IMR-90 (cell line): Measurements from ENCODE around the gene PAX2. TPM values are rescaled to one million over a fixed set of nuclear protein-coding genes. Genes with fewer than 3 reads are reported as not detected.

ENCODE experiments used
- ATAC-seq: fragments of 200-7000 bp; cut with Tn5 transposase; 2 replicates; pipeline ENCODE4 v1.9.1; 2020; ENCODE audit warnings: low read depth, mild to moderate bottlenecking, moderate library complexity
- BruUV-seq: library from RNA; stranded (reverse); fragments of 400-500 nt; replicated peaks from 2 replicates; lab custom pipeline; 2021; lab: Mats Ljungman, UMichigan
- CTCF ChIA-PET: fragments of 300-600 bp; formaldehyde crosslinking; extraction: SDS; loops from one replicate; lab custom pipeline; 2021; ENCODE audit warnings: antibody characterized with exemption; lab: Yijun Ruan, JAX
- POLR2A ChIA-PET: fragments of 300-600 bp; sonication (Branson Sonifier 250); formaldehyde crosslinking; loops from one replicate; lab custom pipeline; 2022; ENCODE audit warnings: antibody characterized with exemption; ENCODE audit not compliant: unreplicated experiment; lab: Charles Lee
- DNase-seq: peaks from one replicate; pipeline ENCODE4 v3.0.0; 2013
- H2AFZ ChIP-seq: replicated peaks from 2 replicates; pipeline ENCODE3; 2013; ENCODE audit warnings: low read length, mild to moderate bottlenecking; ENCODE audit not compliant: poor library complexity
- H2AK5ac ChIP-seq: 2 replicates; pipeline ENCODE4 v1.6.1; 2013; ENCODE audit warnings: low read depth, low read length, inconsistent platforms
- H2AK9ac ChIP-seq: replicated peaks from 2 replicates; pipeline ENCODE3; 2013; ENCODE audit warnings: mild to moderate bottlenecking, low read depth, low read length, moderate library complexity; ENCODE audit not compliant: poor library complexity
- H2BK120ac ChIP-seq: 2 replicates; pipeline ENCODE4 v1.6.1; 2013; ENCODE audit warnings: low read depth, low read length, inconsistent platforms
- H2BK15ac ChIP-seq: 3 replicates; pipeline ENCODE4 v1.6.1; 2013; ENCODE audit warnings: low read depth, low read length, inconsistent platforms
- H2BK20ac ChIP-seq: 2 replicates; pipeline ENCODE4 v1.6.1; 2013; ENCODE audit warnings: low read depth, mild to moderate bottlenecking, inconsistent platforms, low read length, moderate library complexity
- H2BK5ac ChIP-seq: 2 replicates; pipeline ENCODE4 v1.6.1; 2013; ENCODE audit warnings: mild to moderate bottlenecking, low read depth, low read length, inconsistent platforms; ENCODE audit not compliant: poor library complexity, severe bottlenecking
- H3K14ac ChIP-seq: replicated peaks from 2 replicates; pipeline ENCODE4 v1.6.1; 2013; ENCODE audit warnings: low read depth, low read length, inconsistent platforms
- H3K18ac ChIP-seq: 2 replicates; pipeline ENCODE4 v1.6.1; 2013; ENCODE audit warnings: low read depth, low read length, control low read depth
- H3K23ac ChIP-seq: 2 replicates; pipeline ENCODE4 v1.6.1; 2013; ENCODE audit warnings: low read depth, low read length, inconsistent platforms
- H3K27ac ChIP-seq: 2 replicates; pipeline ENCODE4 v1.5.1; 2013; ENCODE audit warnings: mild to moderate bottlenecking, control low read depth, low read length; ENCODE audit not compliant: insufficient read depth
- H3K27me3 ChIP-seq: 2 replicates; pipeline ENCODE4 v1.6.1; 2013; ENCODE audit warnings: low read length; ENCODE audit not compliant: control insufficient read depth, insufficient read depth
- H3K36me3 ChIP-seq: 2 replicates; pipeline ENCODE4 v1.6.1; 2013; ENCODE audit warnings: low read length, mixed read lengths; ENCODE audit not compliant: control insufficient read depth, insufficient read depth
- H3K4ac ChIP-seq: 2 replicates; pipeline ENCODE4 v1.6.1; 2013; ENCODE audit warnings: low read depth, low read length, inconsistent platforms
- H3K4me1 ChIP-seq: 2 replicates; pipeline ENCODE4 v1.6.1; 2013; ENCODE audit warnings: low read length, mixed read lengths; ENCODE audit not compliant: control insufficient read depth, insufficient read depth
- H3K4me2 ChIP-seq: 2 replicates; pipeline ENCODE4 v1.6.1; 2013; ENCODE audit warnings: low read depth, mild to moderate bottlenecking, control low read depth, low read length, moderate library complexity
- H3K4me3 ChIP-seq: 2 replicates; pipeline ENCODE4 v1.5.1; 2013; ENCODE audit warnings: low read depth, mild to moderate bottlenecking, control low read depth, low read length, moderate library complexity; ENCODE audit not compliant: insufficient read depth
- H3K56ac ChIP-seq: 2 replicates; pipeline ENCODE4 v1.6.1; 2013; ENCODE audit warnings: low read length, inconsistent platforms; ENCODE audit not compliant: insufficient read depth; ENCODE audit errors: extremely low read depth
- H3K79me1 ChIP-seq, 2 experiments: 2 replicates each; pipeline ENCODE4 v1.6.1; 2013; ENCODE audit warnings: low read length in 2 of 2, inconsistent platforms in 1 of 2, low read depth in 1 of 2
- H3K9ac ChIP-seq: 2 replicates; pipeline ENCODE4 v1.6.1; 2013; ENCODE audit warnings: low read depth, low read length, control low read depth
- H3K9me1 ChIP-seq: 2 replicates; pipeline ENCODE4 v1.6.1; 2013; ENCODE audit warnings: low read length, inconsistent platforms; ENCODE audit not compliant: insufficient read depth
- H3K9me3 ChIP-seq: 2 replicates; pipeline ENCODE4 v1.6.1; 2013; ENCODE audit warnings: low read length; ENCODE audit not compliant: control insufficient read depth, insufficient read depth
- H4K20me1 ChIP-seq: 2 replicates; pipeline ENCODE4 v1.6.1; 2013; ENCODE audit warnings: low read length, inconsistent platforms; ENCODE audit not compliant: insufficient read depth
- H4K5ac ChIP-seq: 2 replicates; pipeline ENCODE4 v1.6.1; 2013; ENCODE audit warnings: mild to moderate bottlenecking, low read depth, low read length, control low read depth
- H4K8ac ChIP-seq, 2 experiments: 2 replicates each; pipeline ENCODE4 v1.6.1; 2013; ENCODE audit warnings: low read depth in 2 of 2, low read length in 2 of 2, control low read depth in 1 of 2, inconsistent platforms in 1 of 2
- H4K91ac ChIP-seq: 2 replicates; pipeline ENCODE4 v1.6.1; 2013; ENCODE audit warnings: low read depth, low read length, inconsistent platforms; ENCODE audit not compliant: insufficient read depth
- BHLHE40 ChIP-seq: fragments of 150-350 bp; IDR thresholded peaks from 2 replicates; pipeline ENCODE4 v1.6.1; 2016; ENCODE audit warnings: mild to moderate bottlenecking, low read depth, low read length
- CTCF ChIP-seq: conservative IDR thresholded peaks from 2 replicates; pipeline ENCODE4 v1.5.1; 2012; ENCODE audit warnings: mild to moderate bottlenecking, low read depth, low read length, improper control_type of control experiment
- NFE2L2 ChIP-seq: fragments of 150-350 bp; IDR thresholded peaks from 2 replicates; pipeline ENCODE4 v1.6.1; 2016; ENCODE audit warnings: low read depth, mild to moderate bottlenecking, low read length
- RCOR1 ChIP-seq: IDR thresholded peaks from 2 replicates; pipeline ENCODE4 v1.6.1; 2012; ENCODE audit warnings: mild to moderate bottlenecking, low read length, improper control_type of control experiment; ENCODE audit not compliant: insufficient replicate concordance
- WGBS, 2 experiments: methylation state at CpG; one replicate each; pipeline versions ENCODE4 v1.1.5 to v1.1.7; 2013; ENCODE audit warnings: missing lambda C conversion rate in 2 of 2; ENCODE audit not compliant: insufficient read length in 1 of 2; ENCODE audit errors: extremely low coverage in 2 of 2; 5-methylcytosine and 5-hydroxymethylcytosine counted together
- dilution Hi-C: fragments of 300-500 bp; cut with HindIII; formaldehyde crosslinking; loops from one replicate; pipeline ENCODE4 v1.14.3; 2018; ENCODE audit warnings: low sequenced_read_pairs; ENCODE audit not compliant: unreplicated experiment
- in situ Hi-C: fragments of 300-500 bp; cut with MboI; formaldehyde crosslinking; loops from 3 replicates; pipeline ENCODE4 v1.14.3; 2019; ENCODE audit warnings: low sequenced_read_pairs, inconsistent platforms, mixed read lengths
- intact Hi-C: fragments of 100-400 bp; cut with micrococcal nuclease; formaldehyde crosslinking; loops from 2 replicates; pipeline ENCODE4 v1.10.0; 2022
- polyA plus RNA-seq, 3 experiments: library from polyadenylated mRNA; depleted of rRNA; stranded (reverse); fragments of >200 nt; gene quantifications; 2 replicates each; pipeline ENCODE4 v1.2.3, GENCODE V29; 2012; ENCODE audit warnings: low replicate concordance in 1 of 3
- total RNA-seq: library from RNA; depleted of rRNA; stranded (reverse); fragments of >200 nt; gene quantifications from 2 replicates; pipeline ENCODE4 v1.2.3, GENCODE V29; 2012

PAX2 gene
- total and polyA plus RNA-seq, 2 of the 4 experiments (the other 2 are of a cell fraction), result not detected

GRCh38 chr10:100806356-100806645, 60.9 kb downstream of the PAX2 start:
- H2BK5ac ChIP-seq, result no peak overlapping the region
- no peaks in the 10 kb centered on the region for H3K9me3 ChIP-seq
- POLR2A ChIA-PET, result no interaction called here
- 88% methylated on average over 4 of the region's 8 CpGs; no CpG with 5 or more reads in 1 of the 2 experiments for WGBS, 2 experiments
- no peak overlapping the region for H2AFZ ChIP-seq
- no peak overlapping the region for H3K9ac ChIP-seq
- H3K14ac ChIP-seq, result no peak overlapping the region
- dilution Hi-C loops, result no loop called here
- in situ Hi-C loops, result no loop called here
- H3K23ac ChIP-seq, result no peak overlapping the region
- H4K5ac ChIP-seq, result no peak overlapping the region
- no peak overlapping the region for H2AK9ac ChIP-seq
- H2BK20ac ChIP-seq, result no peak overlapping the region
- H3K27me3 ChIP-seq, result peaks cover 78% of the 10 kb centered on the region
- H3K27ac ChIP-seq, result no peak overlapping the region
- ATAC-seq, result no peak
- H3K4me3 ChIP-seq, result no peak overlapping the region
- H3K9me1 ChIP-seq, result no peaks in the 10 kb centered on the region
- no peak overlapping the region for H2BK120ac ChIP-seq
- no peaks in the 10 kb centered on the region for H3K36me3 ChIP-seq
- no peak for DNase-seq
- no TSS peak for BruUV-seq
- intact Hi-C loops, result no loop called here
- CTCF ChIA-PET, result no interaction called here
- TF ChIP-seq RCOR1 (no peak), BHLHE40 (no peak), CTCF (no peak), NFE2L2 (no peak)
- H3K79me1 ChIP-seq, result no peaks in the 10 kb centered on the region
- H3K56ac ChIP-seq, result no peak overlapping the region
- no peaks in the 10 kb centered on the region for H4K20me1 ChIP-seq
- H3K18ac ChIP-seq, result no peak overlapping the region
- no peak overlapping the region for H3K4me2 ChIP-seq
- no peak overlapping the region for H2BK15ac ChIP-seq
- H3K4me1 ChIP-seq, result no peaks in the 10 kb centered on the region
- no peak overlapping the region for H3K4ac ChIP-seq
- no peak overlapping the region for H4K91ac ChIP-seq
- H4K8ac ChIP-seq, result no peak overlapping the region
- no peak overlapping the region for H2AK5ac ChIP-seq
